Neuronal stem cell (in vitro differentiated cells): ENCODE results near the gene TNIK.

Experiments used
- DNase-seq: peaks from one replicate; pipeline ENCODE4 v3.0.0-alpha.2; 2013; ENCODE audit warnings: low spot score
- H2AFZ ChIP-seq: one replicate; pipeline ENCODE4 v1.6.1; 2013; ENCODE audit warnings: mild to moderate bottlenecking, low read length, inconsistent platforms
- H2AK5ac ChIP-seq: 2 replicates; pipeline ENCODE4 v1.6.1; 2013; ENCODE audit warnings: low read depth, mild to moderate bottlenecking, inconsistent platforms, low read length, moderate library complexity, mixed read lengths
- H2BK120ac ChIP-seq: 2 replicates; pipeline ENCODE4 v1.6.1; 2013; ENCODE audit warnings: low read depth, mild to moderate bottlenecking, inconsistent platforms, low read length, moderate library complexity, mixed read lengths
- H2BK12ac ChIP-seq: one replicate; pipeline ENCODE4 v1.6.1; 2013; ENCODE audit warnings: low read length, inconsistent platforms
- H2BK15ac ChIP-seq: 2 replicates; pipeline ENCODE4 v1.6.1; 2013; ENCODE audit warnings: mild to moderate bottlenecking, low read length, inconsistent platforms, mixed read lengths
- H2BK5ac ChIP-seq: one replicate; pipeline ENCODE4 v1.6.1; 2013; ENCODE audit warnings: inconsistent platforms, mild to moderate bottlenecking, low read length, moderate library complexity
- H3K14ac ChIP-seq: one replicate; pipeline ENCODE4 v1.6.1; 2013; ENCODE audit warnings: low read length, inconsistent platforms
- H3K18ac ChIP-seq: 2 replicates; pipeline ENCODE4 v1.6.1; 2013; ENCODE audit warnings: low read length, inconsistent platforms
- H3K23ac ChIP-seq: 2 replicates; pipeline ENCODE4 v1.6.1; 2013; ENCODE audit warnings: low read depth, mild to moderate bottlenecking, mixed read lengths, low read length, inconsistent platforms; ENCODE audit not compliant: poor library complexity
- H3K27ac ChIP-seq: replicated peaks from 3 replicates; pipeline ENCODE4 v1.5.1; 2013; ENCODE audit warnings: low read length, inconsistent platforms
- H3K27me3 ChIP-seq, 3 experiments: 2 replicates each; pipeline ENCODE4 v1.6.1; 2013; ENCODE audit warnings: low read length in 3 of 3, mild to moderate bottlenecking in 2 of 3, inconsistent platforms in 1 of 3, low read depth in 1 of 3, mixed read lengths in 1 of 3, moderate library complexity in 1 of 3; ENCODE audit not compliant: control insufficient read depth in 3 of 3, insufficient read depth in 3 of 3
- H3K36me3 ChIP-seq, 2 donors: replicated peaks in 1 of 2; 2 replicates each; pipeline ENCODE4 v1.6.1; 2013; ENCODE audit warnings: low read length in 2 of 2; ENCODE audit not compliant: control insufficient read depth in 2 of 2, insufficient read depth in 2 of 2
- H3K4ac ChIP-seq: 2 replicates; pipeline ENCODE4 v1.6.1; 2013; ENCODE audit warnings: inconsistent platforms, mild to moderate bottlenecking, low read length, moderate library complexity
- H3K4me1 ChIP-seq, 2 donors: 1 replicate in 1 of 2; 2 replicates in 1 of 2; pipeline ENCODE4 v1.6.1; 2013; ENCODE audit warnings: low read length in 2 of 2, low read depth in 1 of 2; ENCODE audit not compliant: control insufficient read depth in 2 of 2, insufficient read depth in 1 of 2
- H3K4me2 ChIP-seq: one replicate; pipeline ENCODE4 v1.6.1; 2013; ENCODE audit warnings: mild to moderate bottlenecking, low read length, inconsistent platforms; ENCODE audit not compliant: insufficient read depth, poor library complexity, severe bottlenecking
- H3K4me3 ChIP-seq, 2 donors: 2 replicates each; pipeline ENCODE4 v1.5.1; 2013; ENCODE audit warnings: low read length in 2 of 2, mild to moderate bottlenecking in 2 of 2, inconsistent platforms in 1 of 2, moderate library complexity in 1 of 2
- H3K79me1 ChIP-seq: one replicate; pipeline ENCODE4 v1.6.1; 2013; ENCODE audit warnings: low read depth, mild to moderate bottlenecking, inconsistent platforms, low read length, moderate library complexity
- H3K9ac ChIP-seq: one replicate; pipeline ENCODE4 v1.6.1; 2013; ENCODE audit warnings: mild to moderate bottlenecking, low read depth, low read length, inconsistent platforms; ENCODE audit not compliant: poor library complexity
- H3K9me3 ChIP-seq, 2 donors: replicated peaks in 1 of 2; 2 replicates each; pipeline versions ENCODE3 to v1.6.1; 2013; ENCODE audit warnings: low read length in 2 of 2, mild to moderate bottlenecking in 2 of 2, inconsistent platforms in 1 of 2, low read depth in 1 of 2, mixed read lengths in 1 of 2, moderate library complexity in 1 of 2; ENCODE audit not compliant: control insufficient read depth in 2 of 2, insufficient read depth in 1 of 2
- H4K8ac ChIP-seq: one replicate; pipeline ENCODE4 v1.6.1; 2013; ENCODE audit warnings: low read depth, mild to moderate bottlenecking, inconsistent platforms, low read length, moderate library complexity
- H4K91ac ChIP-seq: one replicate; pipeline ENCODE4 v1.6.1; 2013; ENCODE audit warnings: low read length, low read depth, mild to moderate bottlenecking, inconsistent platforms; ENCODE audit not compliant: poor library complexity
- WGBS, 2 donors: extraction: QIAGEN DNeasy Blood & Tissue Kit; methylation state at CpG; one replicate each; pipeline ENCODE4 v1.1.7; 2013; ENCODE audit warnings: missing lambda C conversion rate in 2 of 2, mixed read lengths in 1 of 2; ENCODE audit not compliant: insufficient read length in 2 of 2, insufficient replicate concordance in 1 of 2; ENCODE audit errors: extremely low coverage in 2 of 2; 5-methylcytosine and 5-hydroxymethylcytosine counted together

Gene TNIK

GRCh38 chr3:171301002-171301401 lies 159.2 kb downstream of the TNIK start:
- H2BK120ac ChIP-seq: no peak overlapping the region
- no peaks in the 10 kb centered on the region for H3K79me1 ChIP-seq
- H3K4me3 ChIP-seq: no peak overlapping the region
- H3K27me3 ChIP-seq: no peaks in the 10 kb centered on the region
- H2BK5ac ChIP-seq: no peak overlapping the region
- no peak overlapping the region for H2BK12ac ChIP-seq
- peaks cover 0 to 3% of the 10 kb centered on the region in 2 donors for H3K9me3 ChIP-seq
- no peak overlapping the region for H3K14ac ChIP-seq
- no peaks in the 10 kb centered on the region for H3K4me1 ChIP-seq
- H2AFZ ChIP-seq: no peak overlapping the region
- H4K8ac ChIP-seq: no peak overlapping the region
- no peaks in the 10 kb centered on the region for H3K36me3 ChIP-seq
- no peak overlapping the region for H3K27ac ChIP-seq
- H2AK5ac ChIP-seq: no peak overlapping the region
- no peak overlapping the region for H3K18ac ChIP-seq
- H2BK15ac ChIP-seq: no peak overlapping the region
- no CpG with 5 or more reads among the region's 1 CpG for WGBS, 2 donors
- H3K23ac ChIP-seq: no peak overlapping the region
- no peak for DNase-seq
- no peak overlapping the region for H3K9ac ChIP-seq
- no peak overlapping the region for H4K91ac ChIP-seq
- H3K4me2 ChIP-seq: no peak overlapping the region
- no peak overlapping the region for H3K4ac ChIP-seq

- no peaks in the 10 kb centered on the region for H3K27me3 ChIP-seq
- no peak overlapping the region for H4K91ac ChIP-seq
- no peak overlapping the region for H2AK5ac ChIP-seq
- no peak overlapping the region for H3K4me3 ChIP-seq
- DNase-seq: no peak
- H2BK12ac ChIP-seq: no peak overlapping the region
- no peak overlapping the region for H3K18ac ChIP-seq
- H2BK15ac ChIP-seq: no peak overlapping the region
- H3K4me1 ChIP-seq: no peaks in the 10 kb centered on the region
- H3K27ac ChIP-seq: no peak overlapping the region
- H3K36me3 ChIP-seq: no peaks in the 10 kb centered on the region
- H3K9me3 ChIP-seq: peaks cover 0 to 3% of the 10 kb centered on the region in 2 donors
- no peak overlapping the region for H2AFZ ChIP-seq
- no peak overlapping the region for H3K14ac ChIP-seq
- H3K79me1 ChIP-seq: no peaks in the 10 kb centered on the region
- no peak overlapping the region for H3K4ac ChIP-seq
- H3K9ac ChIP-seq: no peak overlapping the region
- H4K8ac ChIP-seq: no peak overlapping the region
- WGBS, 2 donors: no CpG with 5 or more reads among the region's 1 CpG
- no peak overlapping the region for H3K23ac ChIP-seq
- H2BK120ac ChIP-seq: no peak overlapping the region
- H3K4me2 ChIP-seq: no peak overlapping the region
- H2BK5ac ChIP-seq: no peak overlapping the region
Measured at GRCh38 chr3:171297951-171298350, 162.3 kb downstream of the TNIK start.

GRCh38 chr3:171297207-171297606 lies 163.0 kb downstream of the TNIK start:
- Histone ChIP-seq H3K27me3 (no peaks in the 10 kb centered on the region), H3K9me3 (peaks cover 0 to 3% of the 10 kb centered on the region in 2 donors), H2AFZ (no peak overlapping the region), H2BK120ac (no peak overlapping the region), H4K8ac (no peak overlapping the region), H3K4me2 (no peak overlapping the region), H3K4me3 (no peak overlapping the region), H2BK15ac (no peak overlapping the region), H3K9ac (no peak overlapping the region), H3K36me3 (no peaks in the 10 kb centered on the region), H3K79me1 (no peaks in the 10 kb centered on the region), H2BK5ac (no peak overlapping the region), H4K91ac (no peak overlapping the region), H3K14ac (no peak overlapping the region), H3K4ac (no peak overlapping the region), H2AK5ac (no peak overlapping the region), H3K27ac (no peak overlapping the region), H2BK12ac (no peak overlapping the region), H3K4me1 (no peaks in the 10 kb centered on the region), H3K18ac (no peak overlapping the region), H3K23ac (no peak overlapping the region)
- no CpG with 5 or more reads among the region's 2 CpGs for WGBS, 2 donors
- DNase-seq: no peak

- H2AFZ ChIP-seq: no peak overlapping the region
- no peak overlapping the region for H3K4me3 ChIP-seq
- H3K79me1 ChIP-seq: no peaks in the 10 kb centered on the region
- no peak overlapping the region for H4K91ac ChIP-seq
- H4K8ac ChIP-seq: no peak overlapping the region
- H3K4ac ChIP-seq: no peak overlapping the region
- peaks cover 0 to 3% of the 10 kb centered on the region in 2 donors for H3K9me3 ChIP-seq
- H2BK120ac ChIP-seq: no peak overlapping the region
- no peak for DNase-seq
- no peak overlapping the region for H3K27ac ChIP-seq
- H2AK5ac ChIP-seq: no peak overlapping the region
- H3K18ac ChIP-seq: no peak overlapping the region
- H3K4me2 ChIP-seq: no peak overlapping the region
- no peak overlapping the region for H3K14ac ChIP-seq
- no peak overlapping the region for H3K9ac ChIP-seq
- no peaks in the 10 kb centered on the region for H3K36me3 ChIP-seq
- no peak overlapping the region for H3K23ac ChIP-seq
- no peaks in the 10 kb centered on the region for H3K4me1 ChIP-seq
- H2BK5ac ChIP-seq: no peak overlapping the region
- no peak overlapping the region for H2BK15ac ChIP-seq
- no CpG with 5 or more reads among the region's 5 CpGs for WGBS, 2 donors
- H3K27me3 ChIP-seq: no peaks in the 10 kb centered on the region
- H2BK12ac ChIP-seq: no peak overlapping the region
Measured at GRCh38 chr3:171295484-171296373, 164.5 kb downstream of the TNIK start.
